Glomerular visceral epithelial cell (primary cell): ENCODE data around the gene ANTXR1.

Source experiments
- DNase-seq: peaks from one replicate; pipeline ENCODE4 v3.0.0-alpha.2; 2016; ENCODE audit errors: extremely low spot score

Gene ANTXR1

GRCh38 chr2:69180227-69180626, 167.2 kb downstream of the ANTXR1 start:
- DNase-seq, result no peak

GRCh38 chr2:69180974-69181373, 168.0 kb downstream of the ANTXR1 start:
- no peak for DNase-seq

- DNase-seq, result no peak
Observed at GRCh38 chr2:69181806-69182427, 168.9 kb downstream of the ANTXR1 start.

GRCh38 chr2:69183659-69184058, 170.7 kb downstream of the ANTXR1 start:
- no peak for DNase-seq

- no peak for DNase-seq
Observed at GRCh38 chr2:69184224-69184623, 171.2 kb downstream of the ANTXR1 start.

GRCh38 chr2:69185807-69186206, 172.8 kb downstream of the ANTXR1 start:
- peak; percentile 46 for DNase-seq

GRCh38 chr2:69186614-69187013, 173.6 kb downstream of the ANTXR1 start:
- no peak for DNase-seq

GRCh38 chr2:69188182-69188900, 175.4 kb downstream of the ANTXR1 start:
- DNase-seq, result no peak

- no peak for DNase-seq
Observed at GRCh38 chr2:69190743-69191404, 177.9 kb downstream of the ANTXR1 start.

GRCh38 chr2:69191634-69192033, 178.7 kb downstream of the ANTXR1 start:
- no peak for DNase-seq

- DNase-seq, result no peak
Observed at GRCh38 chr2:69192176-69192945, 179.4 kb downstream of the ANTXR1 start.

- DNase-seq, result no peak
Observed at GRCh38 chr2:69195706-69196105, 182.7 kb downstream of the ANTXR1 start.

GRCh38 chr2:69196327-69197117, 183.5 kb downstream of the ANTXR1 start:
- DNase-seq, result peak; percentile 44

- DNase-seq, result no peak
Observed at GRCh38 chr2:69200107-69200520, 187.1 kb downstream of the ANTXR1 start.

GRCh38 chr2:69201259-69201658, 188.3 kb downstream of the ANTXR1 start:
- DNase-seq, result no peak

GRCh38 chr2:69202327-69202726, 189.3 kb downstream of the ANTXR1 start:
- no peak for DNase-seq

- DNase-seq, result no peak
Observed at GRCh38 chr2:69203166-69203985, 190.4 kb downstream of the ANTXR1 start.

- DNase-seq, result no peak
Observed at GRCh38 chr2:69204654-69205053, 191.7 kb downstream of the ANTXR1 start.

- DNase-seq, result no peak
Observed at GRCh38 chr2:69205076-69205475, 192.1 kb downstream of the ANTXR1 start.

- no peak for DNase-seq
Observed at GRCh38 chr2:69205491-69205890, 192.5 kb downstream of the ANTXR1 start.
